ENCODE data around the gene MAB21L4. TPM values are rescaled to one million over a fixed set of nuclear protein-coding genes. Genes with fewer than 3 reads are reported as not detected.

The MAB21L4 gene
- polyA plus RNA-seq, 2 of the 4 experiments (the other 2 are of a cell fraction) = not detected

DNA sequence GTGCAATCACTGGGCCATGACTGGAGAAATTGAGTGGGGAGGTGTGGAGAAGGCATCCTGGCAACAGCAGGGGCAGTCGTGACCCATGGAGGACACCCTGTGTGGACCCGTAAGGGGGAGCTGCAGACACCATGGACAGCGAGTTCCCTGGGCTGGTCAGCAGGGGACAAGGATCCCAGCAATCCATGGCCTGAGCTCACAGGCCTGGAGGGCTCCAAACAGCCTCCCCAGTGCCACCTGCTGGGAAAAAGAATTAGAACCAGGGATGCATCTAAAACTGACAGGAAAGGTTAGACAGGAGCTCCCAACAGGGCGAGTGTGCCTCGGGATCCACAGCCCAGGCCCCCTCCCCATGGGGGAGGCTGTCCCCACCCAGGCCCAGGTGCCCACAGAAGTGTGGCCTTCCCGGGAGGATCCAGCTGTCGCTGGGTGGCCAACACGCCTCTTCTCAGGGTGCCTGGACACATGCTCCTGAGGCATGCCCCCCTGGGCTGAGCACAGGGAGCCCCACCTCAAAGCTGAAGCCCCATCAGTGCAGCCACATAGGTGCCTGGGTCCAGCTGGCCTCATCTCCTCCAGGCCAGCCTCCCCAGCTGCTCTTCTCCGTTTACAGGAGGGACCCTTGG lies 55.4 kb downstream of the MAB21L4 start:
- 4% methylated on average over 3 of the region's 9 CpGs for WGBS (ENCODE audit: missing lambda C conversion rate)
- POLR2A ChIA-PET = no interaction called here
- FAIRE-seq = no peak

GRCh38 chr2:240839152-240840143 lies 56.5 kb downstream of the MAB21L4 start:
- Histone ChIP-seq H3K9me3 (peaks cover 2% of the 10 kb centered on the region; the same call in 1 of the 3 replicates), H3K27ac (no peak overlapping the region), H3K4me3 (no peak overlapping the region), H3K4me2 (no peak overlapping the region), H3K4me1 (0 out of 3 replicates have a peak, but pooled peaks cover 3% of the 10 kb centered on the region)
- DNase-seq (ENCODE audit: low read depth in 1 of 2, low spot score in 1 of 2) (no peak), FAIRE-seq (no peak), ATAC-seq (peak in 1 of 2 experiments; percentile 3; a peak in 1 of 6 replicates)
- ChIA-PET CTCF (interaction anchor here (0.7 to 4.9 kb wide), 28 partner anchors 8 to 778 kb away, joined by 3 to 37 read pairs (median 5); no protein-coding TSS in a partner anchor), POLR2A (no interaction called here)
- 49% methylated on average over 18 of the region's 28 CpGs for WGBS (ENCODE audit: missing lambda C conversion rate)
- TF ChIP-seq BCL3 (IDR thresholded peaks at IDR 0.05) (no peak), CEBPB (IDR thresholded peaks at IDR 0.05) (no peak), HEYL (CRISPR knock-in tag; IDR thresholded peaks at IDR 0.05) (no peak), CHD2 (IDR thresholded peaks at IDR 0.05; ENCODE audit: low read length, partially characterized antibody) (no peak), CHD4 (IDR thresholded peaks at IDR 0.05; ENCODE audit: borderline replicate concordance) (no peak), NFE2L2 (conservative IDR thresholded peaks at IDR 0.05; ENCODE audit: low read length) (no peak), SMC3 (IDR thresholded peaks at IDR 0.05) (no peak), HOXA7 (CRISPR knock-in tag; IDR thresholded peaks at IDR 0.05) (no peak)
- TF ChIP-seq, protein P1, sequence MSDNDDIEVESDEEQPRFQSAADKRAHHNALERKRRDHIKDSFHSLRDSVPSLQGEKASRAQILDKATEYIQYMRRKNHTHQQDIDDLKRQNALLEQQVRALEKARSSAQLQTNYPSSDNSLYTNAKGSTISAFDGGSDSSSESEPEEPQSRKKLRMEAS (IDR thresholded peaks at IDR 0.05) = no peak
- TF ChIP-seq, protein P2, sequence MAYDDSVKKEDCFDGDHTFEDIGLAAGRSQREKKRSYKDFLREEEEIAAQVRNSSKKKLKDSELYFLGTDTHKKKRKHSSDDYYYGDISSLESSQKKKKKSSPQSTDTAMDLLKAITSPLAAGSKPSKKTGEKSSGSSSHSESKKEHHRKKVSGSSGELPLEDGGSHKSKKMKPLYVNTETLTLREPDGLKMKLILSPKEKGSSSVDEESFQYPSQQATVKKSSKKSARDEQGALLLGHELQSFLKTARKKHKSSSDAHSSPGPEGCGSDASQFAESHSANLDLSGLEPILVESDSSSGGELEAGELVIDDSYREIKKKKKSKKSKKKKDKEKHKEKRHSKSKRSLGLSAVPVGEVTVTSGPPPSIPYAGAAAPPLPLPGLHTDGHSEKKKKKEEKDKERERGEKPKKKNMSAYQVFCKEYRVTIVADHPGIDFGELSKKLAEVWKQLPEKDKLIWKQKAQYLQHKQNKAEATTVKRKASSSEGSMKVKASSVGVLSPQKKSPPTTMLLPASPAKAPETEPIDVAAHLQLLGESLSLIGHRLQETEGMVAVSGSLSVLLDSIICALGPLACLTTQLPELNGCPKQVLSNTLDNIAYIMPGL (CRISPR knock-in tag; IDR thresholded peaks at IDR 0.05; ENCODE audit: borderline replicate concordance) = no peak

More for the DNA sequence above, 55.4 kb downstream of the MAB21L4 start:
- peak; percentile 73 for TF ChIP-seq SMC3 (IDR thresholded peaks at IDR 0.05)
- TF ChIP-seq, protein P3, sequence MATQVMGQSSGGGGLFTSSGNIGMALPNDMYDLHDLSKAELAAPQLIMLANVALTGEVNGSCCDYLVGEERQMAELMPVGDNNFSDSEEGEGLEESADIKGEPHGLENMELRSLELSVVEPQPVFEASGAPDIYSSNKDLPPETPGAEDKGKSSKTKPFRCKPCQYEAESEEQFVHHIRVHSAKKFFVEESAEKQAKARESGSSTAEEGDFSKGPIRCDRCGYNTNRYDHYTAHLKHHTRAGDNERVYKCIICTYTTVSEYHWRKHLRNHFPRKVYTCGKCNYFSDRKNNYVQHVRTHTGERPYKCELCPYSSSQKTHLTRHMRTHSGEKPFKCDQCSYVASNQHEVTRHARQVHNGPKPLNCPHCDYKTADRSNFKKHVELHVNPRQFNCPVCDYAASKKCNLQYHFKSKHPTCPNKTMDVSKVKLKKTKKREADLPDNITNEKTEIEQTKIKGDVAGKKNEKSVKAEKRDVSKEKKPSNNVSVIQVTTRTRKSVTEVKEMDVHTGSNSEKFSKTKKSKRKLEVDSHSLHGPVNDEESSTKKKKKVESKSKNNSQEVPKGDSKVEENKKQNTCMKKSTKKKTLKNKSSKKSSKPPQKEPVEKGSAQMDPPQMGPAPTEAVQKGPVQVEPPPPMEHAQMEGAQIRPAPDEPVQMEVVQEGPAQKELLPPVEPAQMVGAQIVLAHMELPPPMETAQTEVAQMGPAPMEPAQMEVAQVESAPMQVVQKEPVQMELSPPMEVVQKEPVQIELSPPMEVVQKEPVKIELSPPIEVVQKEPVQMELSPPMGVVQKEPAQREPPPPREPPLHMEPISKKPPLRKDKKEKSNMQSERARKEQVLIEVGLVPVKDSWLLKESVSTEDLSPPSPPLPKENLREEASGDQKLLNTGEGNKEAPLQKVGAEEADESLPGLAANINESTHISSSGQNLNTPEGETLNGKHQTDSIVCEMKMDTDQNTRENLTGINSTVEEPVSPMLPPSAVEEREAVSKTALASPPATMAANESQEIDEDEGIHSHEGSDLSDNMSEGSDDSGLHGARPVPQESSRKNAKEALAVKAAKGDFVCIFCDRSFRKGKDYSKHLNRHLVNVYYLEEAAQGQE (IDR thresholded peaks at IDR 0.05) = peak; percentile 87
- TF ChIP-seq EHMT2 (IDR thresholded peaks at IDR 0.05; ENCODE audit: low read depth) = 0 out of 2 replicates have a peak, but pooled peaks have one; percentile 43
- peak; percentile 69 to 80 for TF ChIP-seq RAD21 (conservative IDR thresholded peaks at IDR 0.05 in 1 of 2, IDR thresholded peaks at IDR 0.05 in 1 of 2)
- TF ChIP-seq HEYL (CRISPR knock-in tag; IDR thresholded peaks at IDR 0.05) = no peak
- TF ChIP-seq, protein P4, sequence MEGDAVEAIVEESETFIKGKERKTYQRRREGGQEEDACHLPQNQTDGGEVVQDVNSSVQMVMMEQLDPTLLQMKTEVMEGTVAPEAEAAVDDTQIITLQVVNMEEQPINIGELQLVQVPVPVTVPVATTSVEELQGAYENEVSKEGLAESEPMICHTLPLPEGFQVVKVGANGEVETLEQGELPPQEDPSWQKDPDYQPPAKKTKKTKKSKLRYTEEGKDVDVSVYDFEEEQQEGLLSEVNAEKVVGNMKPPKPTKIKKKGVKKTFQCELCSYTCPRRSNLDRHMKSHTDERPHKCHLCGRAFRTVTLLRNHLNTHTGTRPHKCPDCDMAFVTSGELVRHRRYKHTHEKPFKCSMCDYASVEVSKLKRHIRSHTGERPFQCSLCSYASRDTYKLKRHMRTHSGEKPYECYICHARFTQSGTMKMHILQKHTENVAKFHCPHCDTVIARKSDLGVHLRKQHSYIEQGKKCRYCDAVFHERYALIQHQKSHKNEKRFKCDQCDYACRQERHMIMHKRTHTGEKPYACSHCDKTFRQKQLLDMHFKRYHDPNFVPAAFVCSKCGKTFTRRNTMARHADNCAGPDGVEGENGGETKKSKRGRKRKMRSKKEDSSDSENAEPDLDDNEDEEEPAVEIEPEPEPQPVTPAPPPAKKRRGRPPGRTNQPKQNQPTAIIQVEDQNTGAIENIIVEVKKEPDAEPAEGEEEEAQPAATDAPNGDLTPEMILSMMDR (IDR thresholded peaks at IDR 0.05) = peak; percentile 69
- no peak for TF ChIP-seq GATA3 (IDR thresholded peaks at IDR 0.05; ENCODE audit: borderline replicate concordance)
- TF ChIP-seq BHLHE40 (IDR thresholded peaks at IDR 0.05; ENCODE audit: low read depth, low read length) = no peak
- TF ChIP-seq HDAC2 (IDR thresholded peaks at IDR 0.05) = no peak
- TF ChIP-seq, protein P1 (IDR thresholded peaks at IDR 0.05) = no peak
- TF ChIP-seq USF2 (IDR thresholded peaks at IDR 0.05) = no peak
- TF ChIP-seq CEBPB (IDR thresholded peaks at IDR 0.05) = no peak
- ATAC-seq (peak; percentile 86 to 95), DNase-seq (ENCODE audit: low read depth in 1 of 2, low spot score in 1 of 2) (peak; percentile 80 to 82)
- Histone ChIP-seq H3K4me3 (no peak overlapping the region), H3K4me1 (0 out of 3 replicates have a peak, but pooled peaks cover 3% of the 10 kb centered on the region), H3K9me3 (peaks cover 10% of the 10 kb centered on the region; the same call in 2 of the 3 replicates), H3K4me2 (no peak overlapping the region), H3K27ac (no peak overlapping the region)
- CTCF ChIA-PET = interaction anchor here (0.5 to 4.9 kb wide), 37 partner anchors 9 to 779 kb away, joined by 3 to 37 read pairs (median 4); partner anchors contain the start of gene CAPN10

Measured in A549 (cell line).